Measurements from ENCODE around the gene PLG.
"Not testable (repeated sequence)": the region's sequence is repeated elsewhere in the genome, so short reads cannot be mapped to it uniquely, and the experiment has no call there.

PLG gene

GRCh38 chr6:160780656-160781055, 78.6 kb downstream of the PLG start:
- DNase-seq, result not testable (repeated sequence)

GRCh38 chr6:160781298-160781697, 79.3 kb downstream of the PLG start:
- DNase-seq, result no peak

GRCh38 chr6:160782228-160782627, 80.2 kb downstream of the PLG start:
- DNase-seq, result no peak

DNA sequence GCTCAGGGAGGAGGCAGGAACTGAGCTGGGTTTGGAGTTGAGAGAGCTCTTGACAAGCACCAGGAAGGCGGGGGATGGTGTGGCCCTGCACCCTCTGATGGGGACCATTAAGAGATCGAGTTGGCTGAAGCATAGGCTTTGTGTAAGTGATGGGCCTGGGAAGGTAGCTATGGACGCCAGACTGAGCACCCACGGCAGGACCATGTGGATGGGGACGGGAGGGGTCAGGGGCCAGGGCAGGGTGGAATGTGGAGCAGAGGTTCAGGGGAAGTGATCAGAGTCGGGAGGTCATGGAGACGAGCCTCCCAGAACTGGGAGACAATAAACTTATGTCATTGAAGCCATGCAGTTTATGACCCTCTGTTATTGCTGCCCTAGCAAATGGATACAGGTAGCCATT, 81.7 kb downstream of the PLG start:
- DNase-seq, result no peak

DNA sequence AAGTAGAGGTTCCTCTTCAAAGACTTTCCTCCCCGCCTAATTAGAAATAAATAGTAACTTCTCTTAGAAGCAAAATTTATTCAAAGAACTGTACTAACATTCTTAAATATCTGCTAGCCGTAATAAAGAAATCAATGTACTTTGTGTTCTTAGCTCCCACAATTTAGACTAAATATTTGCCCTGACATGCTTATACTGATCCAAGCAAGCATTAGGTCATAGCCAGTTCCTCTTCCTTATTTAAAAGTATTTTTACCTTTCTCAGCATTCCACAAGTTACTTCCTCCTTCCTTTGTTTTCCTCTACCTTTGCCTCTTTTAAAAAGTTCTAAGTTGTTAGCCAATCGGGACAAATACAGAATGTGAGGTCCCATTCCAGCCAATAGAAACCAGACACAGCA, 86.1 kb downstream of the PLG start:
- DNase-seq, result not testable (repeated sequence)

- DNase-seq, result no peak
These were observed 86.8 kb downstream of the PLG start for GRCh38 chr6:160788806-160789205.

GRCh38 chr6:160789263-160790027, 87.4 kb downstream of the PLG start:
- no peak for DNase-seq

- DNase-seq, result no peak
These were observed 88.2 kb downstream of the PLG start for GRCh38 chr6:160790028-160790792.

- DNase-seq, result no peak
These were observed 89.4 kb downstream of the PLG start for GRCh38 chr6:160791459-160791858.

- DNase-seq, result no peak
These were observed 90.0 kb downstream of the PLG start for GRCh38 chr6:160791981-160792418.

DNA sequence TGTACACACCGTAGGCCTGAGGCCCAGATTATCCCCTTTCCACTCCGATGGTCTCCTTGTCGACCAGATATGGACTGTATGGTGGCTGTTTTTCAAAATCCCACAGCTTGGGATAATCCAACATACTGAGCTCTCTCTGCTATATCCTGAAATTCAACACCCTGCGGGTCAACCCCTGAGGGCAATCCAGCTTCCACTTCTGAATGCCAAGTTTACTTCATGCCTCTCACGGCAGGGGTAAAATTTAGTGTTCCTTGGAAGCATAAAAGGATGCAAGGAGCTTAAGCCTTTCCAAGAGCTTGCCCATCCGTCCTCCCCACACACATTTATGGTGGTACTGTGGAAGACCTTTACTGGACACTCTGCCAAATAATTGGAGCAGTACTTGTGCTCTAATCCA, 90.7 kb downstream of the PLG start:
- no peak for DNase-seq

- no peak for DNase-seq
These were observed 91.6 kb downstream of the PLG start for GRCh38 chr6:160793652-160794051.

GRCh38 chr6:160795721-160796120, 93.7 kb downstream of the PLG start:
- DNase-seq, result no peak

DNA sequence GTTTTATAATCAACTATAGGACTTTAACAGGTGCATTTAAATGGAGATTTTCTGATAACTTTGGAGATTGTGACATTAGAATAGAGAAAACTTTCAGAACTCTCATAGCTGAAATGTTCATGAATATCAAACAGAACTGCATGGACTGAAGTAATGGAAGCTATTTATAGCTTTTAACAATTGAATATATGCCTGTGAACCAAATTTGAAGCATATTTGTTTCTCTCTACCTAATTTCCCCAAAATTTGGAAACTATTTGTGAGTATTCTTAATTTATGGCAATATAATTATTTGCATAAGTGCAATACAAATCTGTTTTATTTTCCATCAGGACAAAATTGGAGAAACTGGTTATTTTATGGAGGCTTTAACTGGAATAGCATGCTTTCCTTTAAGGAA, 96.6 kb downstream of the PLG start:
- no peak for DNase-seq

GRCh38 chr6:160799801-160800506, 97.9 kb downstream of the PLG start:
- no peak for DNase-seq

- DNase-seq, result no peak
These were observed 99.4 kb downstream of the PLG start for GRCh38 chr6:160801418-160801817.

DNA sequence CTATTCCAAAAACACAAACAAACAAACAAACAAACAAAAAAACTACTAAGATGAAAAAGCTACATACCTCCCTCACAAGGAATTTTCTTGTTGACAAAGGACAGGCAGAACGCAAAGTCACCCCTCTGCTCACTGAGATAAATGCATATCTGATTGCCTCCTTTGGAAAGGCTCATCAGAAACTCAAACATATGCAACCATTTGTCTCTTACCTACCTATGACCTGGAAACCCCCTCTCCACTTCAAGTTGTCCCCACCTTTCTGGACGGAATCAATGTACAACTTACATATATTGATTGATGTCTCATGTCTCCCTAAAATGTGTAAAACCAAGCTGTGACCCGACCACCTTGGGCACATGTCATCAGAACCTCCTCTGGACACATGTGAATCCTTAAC, 100.0 kb downstream of the PLG start:
- not testable (repeated sequence) for DNase-seq
